ENCODE results near the gene KNTC1. TPM values are rescaled to one million over a fixed set of nuclear protein-coding genes. Genes with fewer than 3 reads are reported as not detected.

KNTC1 gene
- total and polyA plus RNA-seq, 10 donors: 13.4 to 46.1 (median 25.7) TPM

DNA sequence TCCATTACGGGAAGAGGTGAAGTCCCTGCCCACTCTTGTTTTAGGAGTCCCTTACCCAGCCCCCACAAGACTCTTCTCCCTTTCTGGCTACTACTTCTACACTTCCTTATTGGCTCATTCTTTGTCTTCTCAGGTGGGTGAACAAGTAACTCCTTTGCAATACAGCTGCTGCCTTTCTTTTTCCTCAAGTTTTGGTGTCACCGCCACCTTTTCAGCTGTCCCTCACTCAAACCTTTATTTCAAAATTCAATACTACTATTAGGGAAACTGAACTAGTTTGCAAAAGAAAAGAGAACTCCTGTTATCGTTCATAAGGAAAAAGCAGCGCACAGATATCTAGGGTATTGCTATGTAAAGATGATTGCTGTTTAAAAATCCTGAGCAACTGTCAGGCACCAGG lies 6.4 kb upstream of the KNTC1 start:
- Histone ChIP-seq H3K4me1 (peaks cover 27 to 83% (median 57%) of the 10 kb centered on the region in 6 donors), H3K36me3 (peaks cover 17 to 92% (median 69%) of the 10 kb centered on the region in 6 donors), H3K4me3 (no peak overlapping the region), H3K27me3 (replicated peaks in 1 of 7) (no peaks in the 10 kb centered on the region), H3K9me3 (no peaks in the 10 kb centered on the region), H3K27ac (no peak overlapping the region)
- intact Hi-C loops (cut with DNase I; ENCODE audit: low total_unique reads): no loop called here
- no peak for DNase-seq
- 95 to 96% (median 96%) methylated on average over 4 of the region's 4 CpGs for WGBS, 5 donors
- TF ChIP-seq POLR2AphosphoS5 (IDR thresholded peaks at IDR 0.05): no peak
- TF ChIP-seq POLR2A (IDR thresholded peaks at IDR 0.05): no peak
- no peak for TF ChIP-seq CTCF (IDR thresholded peaks at IDR 0.05 in 8 of 11, conservative IDR thresholded peaks at IDR 0.05 in 3 of 11)

DNA sequence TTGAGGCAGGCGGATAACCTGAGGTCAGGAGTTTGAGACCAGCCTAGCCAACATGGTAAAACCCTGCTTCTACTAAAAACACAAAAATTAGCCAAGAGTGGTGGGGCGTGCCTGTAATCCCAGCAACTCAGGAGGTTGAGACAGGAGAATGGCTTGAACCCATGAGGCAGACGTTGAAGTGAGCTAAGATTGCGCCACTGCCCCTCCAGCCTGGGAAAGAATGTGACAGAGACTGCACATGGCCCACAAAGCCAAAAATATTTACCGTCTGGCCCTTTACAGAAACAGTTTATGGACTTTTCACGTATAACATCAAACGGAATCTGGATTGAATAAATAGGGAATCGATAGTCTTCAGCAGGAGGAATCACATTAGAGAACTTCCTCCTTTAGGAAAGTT lies 3.8 kb upstream of the KNTC1 start:
- H3K4me1 ChIP-seq: peaks cover 34 to 84% (median 61%) of the 10 kb centered on the region in 6 donors
- H3K27me3 ChIP-seq (replicated peaks in 1 of 7): no peaks in the 10 kb centered on the region
- DNase-seq: no peak
- no peaks in the 10 kb centered on the region for H3K9me3 ChIP-seq
- intact Hi-C loops (cut with DNase I; ENCODE audit: low total_unique reads): no loop called here
- H3K4me3 ChIP-seq: peak overlapping the region in 5 of 8 donors; percentile 44 to 90 (median 49)
- TF ChIP-seq POLR2A (IDR thresholded peaks at IDR 0.05): no peak
- no peak for TF ChIP-seq POLR2AphosphoS5 (IDR thresholded peaks at IDR 0.05)
- no peak for TF ChIP-seq CTCF (IDR thresholded peaks at IDR 0.05 in 8 of 11, conservative IDR thresholded peaks at IDR 0.05 in 3 of 11)
- peak overlapping the region in 3 of 8 donors; percentile 72 to 99 (median 99) for H3K27ac ChIP-seq
- peaks cover 3 to 66% (median 43%) of the 10 kb centered on the region in 6 donors for H3K36me3 ChIP-seq
- 49 to 61% (median 59%) methylated on average over 8 of the region's 8 CpGs for WGBS, 5 donors

DNA sequence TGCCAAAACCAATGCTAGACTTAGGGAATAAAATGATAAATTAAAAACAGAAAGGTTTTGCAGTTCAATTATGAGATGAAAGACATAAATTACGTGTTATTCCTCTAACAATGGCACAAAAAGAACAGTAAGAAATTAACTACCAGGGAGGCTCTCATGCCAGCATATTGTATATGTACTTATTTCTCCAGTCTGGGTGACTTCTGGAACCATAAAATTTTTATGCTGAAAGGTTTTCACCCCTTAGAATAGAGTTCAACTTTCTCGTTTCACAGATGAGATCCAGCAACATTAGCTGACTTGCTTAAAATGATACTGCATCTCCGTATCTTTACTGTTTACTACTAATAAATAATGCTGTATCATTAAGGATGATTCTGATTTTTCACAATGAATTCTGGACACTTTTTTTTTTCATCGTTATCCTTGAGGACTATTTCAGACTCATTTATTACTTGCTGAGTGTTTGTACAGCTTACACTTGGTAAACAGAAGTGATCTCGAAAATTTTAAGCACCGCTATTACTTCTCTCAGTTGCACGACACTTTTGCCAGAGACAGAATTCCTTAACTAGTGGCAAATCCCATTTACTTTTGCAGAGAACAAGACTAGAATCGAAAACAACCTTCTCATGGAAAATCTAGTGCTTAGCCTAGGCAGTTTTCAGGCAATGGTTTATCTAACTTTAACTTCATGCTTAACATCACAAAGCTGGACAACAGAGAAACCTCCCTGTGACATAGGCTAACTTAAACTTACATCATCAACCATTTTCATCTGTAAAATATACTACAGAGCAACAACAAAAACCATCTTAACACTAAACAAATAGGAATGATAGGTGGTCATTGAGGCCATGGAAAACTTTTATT lies 3.0 kb upstream of the KNTC1 start:
- peak overlapping the region in 7 of 8 donors; percentile 2 to 90 (median 49) for H3K4me3 ChIP-seq
- no peaks in the 10 kb centered on the region for H3K9me3 ChIP-seq
- H3K36me3 ChIP-seq: peaks cover 3 to 58% (median 35%) of the 10 kb centered on the region in 6 donors
- H3K27me3 ChIP-seq (replicated peaks in 1 of 7): no peaks in the 10 kb centered on the region
- peak overlapping the region in 4 of 8 donors; percentile 72 to 99 (median 99) for H3K27ac ChIP-seq
- WGBS, 5 donors: 20 to 40% (median 38%) methylated on average over 8 of the region's 8 CpGs
- H3K4me1 ChIP-seq: peaks cover 34 to 84% (median 59%) of the 10 kb centered on the region in 6 donors
- no peak for DNase-seq
- intact Hi-C loops (cut with DNase I; ENCODE audit: low total_unique reads): no loop called here
- no peak for TF ChIP-seq POLR2AphosphoS5 (IDR thresholded peaks at IDR 0.05)
- no peak for TF ChIP-seq POLR2A (IDR thresholded peaks at IDR 0.05)
- TF ChIP-seq CTCF (IDR thresholded peaks at IDR 0.05 in 8 of 11, conservative IDR thresholded peaks at IDR 0.05 in 3 of 11): no peak

GRCh38 chr12:122527478-122527944 lies 462 bp downstream of the KNTC1 start:
- DNase-seq: no peak

More at GRCh38 chr12:122527478-122527944, 462 bp downstream of the KNTC1 start:
- H3K4me1 ChIP-seq: peaks cover 26 to 53% (median 44%) of the 10 kb centered on the region in 6 donors
- peaks cover 0 to 38% (median under 1%) of the 10 kb centered on the region in 6 donors for H3K36me3 ChIP-seq
- intact Hi-C loops (cut with DNase I; ENCODE audit: low total_unique reads): no loop called here
- H3K4me3 ChIP-seq: peak overlapping the region; percentile 62 to 90 (median 74)
- H3K9me3 ChIP-seq: no peaks in the 10 kb centered on the region
- TF ChIP-seq POLR2AphosphoS5 (IDR thresholded peaks at IDR 0.05): peak in 1 of 3 donors; percentile 3
- TF ChIP-seq POLR2A (IDR thresholded peaks at IDR 0.05): peak in 1 of 3 donors; percentile 9
- no peak for TF ChIP-seq CTCF (IDR thresholded peaks at IDR 0.05 in 8 of 11, conservative IDR thresholded peaks at IDR 0.05 in 3 of 11)
- 0 to 1% (median 0%) methylated on average over 21 of the region's 21 CpGs for WGBS, 5 donors
- peak overlapping the region; percentile 96 to 100 (median 98) for H3K27ac ChIP-seq
- no peaks in the 10 kb centered on the region for H3K27me3 ChIP-seq (replicated peaks in 1 of 7)
